Smooth muscle cell (in vitro differentiated cells): ENCODE measurements around the gene MLH1. TPM values are rescaled to one million over a fixed set of nuclear protein-coding genes. Genes with fewer than 3 reads are reported as not detected.

Source experiments
- DNase-seq: peaks from one replicate; lab custom pipeline; 2025; ENCODE audit not compliant: unreplicated experiment; lab: John Stamatoyannopoulos, UW
- H2AFZ ChIP-seq: fragments of 200-600 bp; sonication (generic); 2 replicates; pipeline ENCODE4 v1.6.0; 2016; ENCODE audit warnings: antibody characterized with exemption, low read depth, mild to moderate bottlenecking
- H3F3A ChIP-seq: fragments of 200-600 bp; sonication (generic); 2 replicates; pipeline ENCODE4 v1.6.0; 2017; ENCODE audit warnings: antibody characterized with exemption, low read depth
- H3K27ac ChIP-seq: fragments of 200-600 bp; sonication (generic); 2 replicates; pipeline ENCODE4 v1.5.1; 2016; ENCODE audit warnings: low read depth, mild to moderate bottlenecking
- H3K27me3 ChIP-seq: fragments of 200-600 bp; sonication (generic); 2 replicates; pipeline ENCODE4 v1.6.1; 2016; ENCODE audit warnings: low read depth, mild to moderate bottlenecking
- H3K36me3 ChIP-seq: fragments of 200-600 bp; sonication (generic); 2 replicates; pipeline ENCODE4 v1.5.1; 2016; ENCODE audit warnings: low read depth
- H3K4me1 ChIP-seq: fragments of 200-600 bp; sonication (generic); 2 replicates; pipeline ENCODE4 v1.5.1; 2016; ENCODE audit warnings: low read depth
- H3K4me2 ChIP-seq: fragments of 200-600 bp; sonication (generic); 2 replicates; pipeline ENCODE4 v1.6.0; 2016; ENCODE audit warnings: mild to moderate bottlenecking
- H3K4me3 ChIP-seq: fragments of 200-600 bp; sonication (generic); 2 replicates; pipeline ENCODE4 v1.5.1; 2016; ENCODE audit warnings: mild to moderate bottlenecking
- H3K79me2 ChIP-seq: fragments of 200-600 bp; sonication (generic); 2 replicates; pipeline ENCODE4 v1.6.0; 2016; ENCODE audit warnings: low read depth, mild to moderate bottlenecking
- H3K9ac ChIP-seq: fragments of 200-600 bp; sonication (generic); 2 replicates; pipeline ENCODE4 v1.6.0; 2016; ENCODE audit warnings: low read depth
- H3K9me3 ChIP-seq: fragments of 200-600 bp; sonication (generic); replicated peaks from 2 replicates; pipeline ENCODE4 v1.5.1; 2016; ENCODE audit warnings: low read depth
- H4K20me1 ChIP-seq: fragments of 200-600 bp; sonication (generic); 2 replicates; pipeline ENCODE4 v1.6.0; 2016; ENCODE audit warnings: low read depth
- CTCF ChIP-seq: fragments of 200-600 bp; sonication (generic); IDR thresholded peaks from 2 replicates; pipeline ENCODE4 v1.5.1; 2017; ENCODE audit warnings: borderline replicate concordance, mild to moderate bottlenecking, antibody characterized with exemption; ENCODE audit not compliant: insufficient read depth, poor library complexity, severe bottlenecking
- WGBS: methylation state at CpG from one replicate; pipeline ENCODE4 v1.1.7; 2016; ENCODE audit warnings: low lambda C conversion rate; 5-methylcytosine and 5-hydroxymethylcytosine counted together
- polyA plus RNA-seq: library from polyadenylated mRNA; unstranded; fragments of >200 nt; fragmentation: Nextera tagmentation; extraction: Ambion mirVana; gene quantifications from 2 replicates; pipeline ENCODE4 v1.2.1, GENCODE V29; 2016
- total RNA-seq: library from RNA; depleted of rRNA; stranded (reverse); fragments of >200 nt; gene quantifications from 2 replicates; pipeline ENCODE4 v1.2.3, GENCODE V29; 2014

The MLH1 gene
- total and polyA plus RNA-seq, 2 experiments from 2014 or later = 22.6 to 28.3 TPM

- Histone ChIP-seq H3K4me2 (no peak overlapping the region), H3K9ac (no peak overlapping the region), H3K27me3 (no peaks in the 10 kb centered on the region), H2AFZ (no peak overlapping the region), H3K79me2 (no peaks in the 10 kb centered on the region), H3F3A (no peaks in the 10 kb centered on the region), H3K27ac (no peak overlapping the region), H3K4me1 (no peaks in the 10 kb centered on the region), H3K4me3 (no peak overlapping the region), H4K20me1 (no peaks in the 10 kb centered on the region), H3K9me3 (no peaks in the 10 kb centered on the region), H3K36me3 (no peaks in the 10 kb centered on the region)
- no peak for DNase-seq
- 86% methylated on average over 3 of the region's 3 CpGs for WGBS
- TF ChIP-seq CTCF = no peak
These were observed 37.2 kb upstream of the MLH1 start for GRCh38 chr3:36956155-36956554.

GRCh38 chr3:36957063-36957462, 36.3 kb upstream of the MLH1 start:
- no peak overlapping the region for H3K4me3 ChIP-seq
- no peaks in the 10 kb centered on the region for H3K79me2 ChIP-seq
- no peaks in the 10 kb centered on the region for H4K20me1 ChIP-seq
- H2AFZ ChIP-seq = no peak overlapping the region
- H3K27me3 ChIP-seq = no peaks in the 10 kb centered on the region
- H3K27ac ChIP-seq = no peak overlapping the region
- no peak overlapping the region for H3K4me2 ChIP-seq
- H3K9me3 ChIP-seq = no peaks in the 10 kb centered on the region
- TF ChIP-seq CTCF = peak; percentile 6
- H3F3A ChIP-seq = no peaks in the 10 kb centered on the region
- DNase-seq = no peak
- no peak overlapping the region for H3K9ac ChIP-seq
- no peaks in the 10 kb centered on the region for H3K36me3 ChIP-seq
- 94% methylated on average over 1 of the region's 1 CpG for WGBS
- no peaks in the 10 kb centered on the region for H3K4me1 ChIP-seq

GRCh38 chr3:36957862-36958686, 35.2 kb upstream of the MLH1 start:
- Histone ChIP-seq H3K36me3 (no peaks in the 10 kb centered on the region), H3K9me3 (no peaks in the 10 kb centered on the region), H4K20me1 (no peaks in the 10 kb centered on the region), H3F3A (no peaks in the 10 kb centered on the region), H3K4me3 (no peak overlapping the region), H3K27me3 (no peaks in the 10 kb centered on the region), H3K9ac (peak overlapping the region; percentile 6), H3K4me2 (no peak overlapping the region), H3K27ac (peak overlapping the region; percentile 56), H2AFZ (no peak overlapping the region), H3K4me1 (no peaks in the 10 kb centered on the region), H3K79me2 (no peaks in the 10 kb centered on the region)
- TF ChIP-seq CTCF = no peak
- WGBS = 93% methylated on average over 3 of the region's 3 CpGs
- no peak for DNase-seq

GRCh38 chr3:36959821-36960220, 33.5 kb upstream of the MLH1 start:
- H3K79me2 ChIP-seq = no peaks in the 10 kb centered on the region
- no peaks in the 10 kb centered on the region for H3K36me3 ChIP-seq
- H4K20me1 ChIP-seq = no peaks in the 10 kb centered on the region
- no peak overlapping the region for H3K4me3 ChIP-seq
- H3K4me2 ChIP-seq = no peak overlapping the region
- TF ChIP-seq CTCF = no peak
- no peaks in the 10 kb centered on the region for H3F3A ChIP-seq
- no peak for DNase-seq
- H3K4me1 ChIP-seq = no peaks in the 10 kb centered on the region
- WGBS = 78% methylated on average over 2 of the region's 2 CpGs
- H3K9ac ChIP-seq = no peak overlapping the region
- no peak overlapping the region for H3K27ac ChIP-seq
- no peaks in the 10 kb centered on the region for H3K9me3 ChIP-seq
- H3K27me3 ChIP-seq = no peaks in the 10 kb centered on the region
- no peak overlapping the region for H2AFZ ChIP-seq
